ENCODE results near the gene POR.

DNA sequence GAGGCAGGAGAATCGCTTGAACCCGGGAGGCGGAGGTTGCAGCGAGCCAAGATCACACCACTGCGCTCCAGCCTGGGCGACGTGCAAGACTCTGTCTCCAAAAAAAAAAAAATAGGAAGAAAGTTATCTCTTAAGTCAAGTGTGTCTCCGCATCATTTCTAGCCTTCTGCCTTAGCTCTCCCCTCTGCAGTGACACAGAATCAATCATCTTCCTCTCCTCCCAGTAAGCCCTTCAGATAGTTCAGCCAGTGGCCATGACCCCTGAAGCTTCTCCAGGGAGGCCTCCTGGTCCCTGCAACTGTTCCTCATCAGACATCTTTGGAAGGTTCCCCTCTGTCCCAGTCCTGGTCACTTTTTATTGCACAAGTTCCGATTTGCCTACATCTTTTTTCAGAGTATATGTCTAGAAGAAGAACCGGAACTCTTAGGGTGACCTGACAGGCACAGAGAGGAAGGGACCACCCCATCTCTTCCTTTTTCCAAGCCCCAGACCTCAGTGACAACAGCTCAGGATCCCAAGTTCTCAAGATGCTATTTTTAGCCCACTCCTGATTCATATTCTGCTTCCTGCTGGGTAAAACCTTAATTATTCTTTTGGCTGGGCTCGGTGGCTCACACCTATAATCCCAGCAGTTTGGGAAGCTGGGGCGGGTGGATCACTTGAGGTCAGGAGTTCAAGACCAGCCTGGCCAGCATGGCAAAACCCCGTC is 42.7 kb upstream of the POR start:
- TF ChIP-seq, protein P1, sequence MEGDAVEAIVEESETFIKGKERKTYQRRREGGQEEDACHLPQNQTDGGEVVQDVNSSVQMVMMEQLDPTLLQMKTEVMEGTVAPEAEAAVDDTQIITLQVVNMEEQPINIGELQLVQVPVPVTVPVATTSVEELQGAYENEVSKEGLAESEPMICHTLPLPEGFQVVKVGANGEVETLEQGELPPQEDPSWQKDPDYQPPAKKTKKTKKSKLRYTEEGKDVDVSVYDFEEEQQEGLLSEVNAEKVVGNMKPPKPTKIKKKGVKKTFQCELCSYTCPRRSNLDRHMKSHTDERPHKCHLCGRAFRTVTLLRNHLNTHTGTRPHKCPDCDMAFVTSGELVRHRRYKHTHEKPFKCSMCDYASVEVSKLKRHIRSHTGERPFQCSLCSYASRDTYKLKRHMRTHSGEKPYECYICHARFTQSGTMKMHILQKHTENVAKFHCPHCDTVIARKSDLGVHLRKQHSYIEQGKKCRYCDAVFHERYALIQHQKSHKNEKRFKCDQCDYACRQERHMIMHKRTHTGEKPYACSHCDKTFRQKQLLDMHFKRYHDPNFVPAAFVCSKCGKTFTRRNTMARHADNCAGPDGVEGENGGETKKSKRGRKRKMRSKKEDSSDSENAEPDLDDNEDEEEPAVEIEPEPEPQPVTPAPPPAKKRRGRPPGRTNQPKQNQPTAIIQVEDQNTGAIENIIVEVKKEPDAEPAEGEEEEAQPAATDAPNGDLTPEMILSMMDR (IDR thresholded peaks at IDR 0.05), result peak in 1 of 6 experiments; percentile 1
- no peak for TF ChIP-seq POLR2A (IDR thresholded peaks at IDR 0.05)

Measured in adrenal gland (tissue), 5 donors.